Neural cell (in vitro differentiated cells): ENCODE data around the gene HEATR5A. TPM values are rescaled to one million over a fixed set of nuclear protein-coding genes. Genes with fewer than 3 reads are reported as not detected.
"Not testable (repeated sequence)": the region's sequence is repeated elsewhere in the genome, so short reads cannot be mapped to it uniquely, and the experiment has no call there.

Source experiments
- H2AFZ ChIP-seq: fragments of 200-600, 300-800 bp; sonication (generic), shearing (Covaris generic); 2 replicates; pipeline ENCODE4 v1.6.0; 2014; ENCODE audit warnings: low read depth, mild to moderate bottlenecking, antibody characterized with exemption, low read length, moderate library complexity
- H3F3A ChIP-seq: fragments of 200-600 bp; shearing (Covaris generic); 2 replicates; pipeline ENCODE4 v1.6.1; 2016; ENCODE audit warnings: mild to moderate bottlenecking, moderate library complexity, mixed read lengths, antibody characterized with exemption, low read length; ENCODE audit not compliant: insufficient read depth, poor library complexity, severe bottlenecking
- H3K27ac ChIP-seq: fragments of 200-600, 300-800 bp; sonication (generic), shearing (Covaris generic); 2 replicates; pipeline ENCODE4 v1.5.1; 2014; ENCODE audit warnings: mild to moderate bottlenecking, low read length, moderate library complexity
- H3K27me3 ChIP-seq: fragments of 300-800, 200-600 bp; sonication (generic), shearing (Covaris generic); 2 replicates; pipeline ENCODE4 v1.6.0; 2014; ENCODE audit warnings: mild to moderate bottlenecking, low read depth, low read length, moderate library complexity; ENCODE audit not compliant: insufficient read depth
- H3K36me3 ChIP-seq: fragments of 300-800, 200-600 bp; sonication (generic), shearing (Covaris generic); 2 replicates; pipeline ENCODE4 v1.5.1; 2014; ENCODE audit warnings: mild to moderate bottlenecking, antibody characterized with exemption, low read length, moderate library complexity; ENCODE audit not compliant: insufficient read depth
- H3K4me2 ChIP-seq: fragments of 300-800, 200-600 bp; sonication (generic), shearing (Covaris generic); 2 replicates; pipeline ENCODE4 v1.6.0; 2014; ENCODE audit warnings: mild to moderate bottlenecking, low read length
- H3K4me3 ChIP-seq: fragments of 300-800, 200-600 bp; sonication (generic), shearing (Covaris generic); 2 replicates; pipeline ENCODE4 v1.5.1; 2014; ENCODE audit warnings: mild to moderate bottlenecking, low read length, moderate library complexity
- H3K79me2 ChIP-seq: fragments of 200-600 bp; shearing (Covaris generic); replicated peaks from 2 replicates; pipeline ENCODE4 v1.6.0; 2014; ENCODE audit warnings: mild to moderate bottlenecking, low read length, moderate library complexity; ENCODE audit not compliant: insufficient read depth
- H3K9ac ChIP-seq: fragments of 300-800, 200-600 bp; sonication (generic), shearing (Covaris generic); 2 replicates; pipeline ENCODE4 v1.6.1; 2016; ENCODE audit warnings: mild to moderate bottlenecking, low read length, mixed read lengths
- H3K9me2 ChIP-seq: fragments of 200-600 bp; shearing (Covaris generic); 2 replicates; pipeline ENCODE4 v1.6.1; 2016; ENCODE audit warnings: mild to moderate bottlenecking, low read length, mixed read lengths; ENCODE audit not compliant: insufficient read depth
- H3K9me3 ChIP-seq: fragments of 200-600, 300-800 bp; sonication (generic), shearing (Covaris generic); 2 replicates; pipeline ENCODE4 v1.6.1; 2016; ENCODE audit warnings: mild to moderate bottlenecking, mixed run types, low read length, moderate library complexity, mixed read lengths
- H4K20me1 ChIP-seq: fragments of 200-600 bp; shearing (Covaris generic); 2 replicates; pipeline ENCODE4 v1.6.1; 2016; ENCODE audit warnings: mild to moderate bottlenecking, mixed run types; ENCODE audit not compliant: insufficient read depth
- EP300 ChIP-seq: fragments of 450-650 bp; conservative IDR thresholded peaks from 2 replicates; pipeline ENCODE4 v1.6.1; 2014; ENCODE audit warnings: antibody characterized with exemption, mild to moderate bottlenecking, moderate library complexity; ENCODE audit not compliant: poor library complexity, severe bottlenecking
- EZH2 ChIP-seq: fragments of 200-600, 300-800 bp; shearing (Covaris generic), sonication (generic); IDR thresholded peaks from 2 replicates; pipeline ENCODE4 v1.6.1; 2014; ENCODE audit warnings: antibody characterized with exemption, low read length, borderline replicate concordance, mild to moderate bottlenecking; ENCODE audit not compliant: insufficient read depth, poor library complexity, severe bottlenecking
- MXI1 ChIP-seq: fragments of 450-650 bp; conservative IDR thresholded peaks from 2 replicates; pipeline ENCODE4 v1.6.1; 2014; ENCODE audit warnings: antibody characterized with exemption, mild to moderate bottlenecking; ENCODE audit not compliant: poor library complexity, severe bottlenecking
- POLR2AphosphoS5 ChIP-seq: IDR thresholded peaks from 2 replicates; pipeline ENCODE4 v1.6.1; 2012
- RAD21 ChIP-seq: fragments of 450-650 bp; conservative IDR thresholded peaks from 2 replicates; pipeline ENCODE4 v1.6.1; 2014; ENCODE audit warnings: antibody characterized with exemption, mild to moderate bottlenecking, moderate library complexity
- SMC3 ChIP-seq: fragments of 450-650 bp; conservative IDR thresholded peaks from 2 replicates; pipeline ENCODE4 v1.6.1; 2014; ENCODE audit warnings: antibody characterized with exemption, mild to moderate bottlenecking, moderate library complexity; ENCODE audit not compliant: poor library complexity
- TAF1 ChIP-seq: IDR thresholded peaks from 2 replicates; pipeline ENCODE4 v1.6.1; 2012; ENCODE audit warnings: low read depth
- polyA plus RNA-seq: library from polyadenylated mRNA; depleted of rRNA; stranded (reverse); fragments of >200 nt; gene quantifications from 2 replicates; pipeline ENCODE4 v1.2.3, GENCODE V29; 2014
- TF ChIP-seq, protein P1 (sequence below): fragments of 450-650 bp; IDR thresholded peaks from 2 replicates; pipeline ENCODE4 v1.5.1; 2014; ENCODE audit warnings: antibody characterized with exemption, mild to moderate bottlenecking, moderate library complexity; ENCODE audit not compliant: poor library complexity, severe bottlenecking
- TF ChIP-seq, protein P2 (sequence below): IDR thresholded peaks from 2 replicates; pipeline ENCODE4 v1.6.1; 2012; ENCODE audit warnings: borderline replicate concordance

Gene HEATR5A
- polyA plus RNA-seq, 1 donor from 2014 or later = 5.2 TPM

DNA sequence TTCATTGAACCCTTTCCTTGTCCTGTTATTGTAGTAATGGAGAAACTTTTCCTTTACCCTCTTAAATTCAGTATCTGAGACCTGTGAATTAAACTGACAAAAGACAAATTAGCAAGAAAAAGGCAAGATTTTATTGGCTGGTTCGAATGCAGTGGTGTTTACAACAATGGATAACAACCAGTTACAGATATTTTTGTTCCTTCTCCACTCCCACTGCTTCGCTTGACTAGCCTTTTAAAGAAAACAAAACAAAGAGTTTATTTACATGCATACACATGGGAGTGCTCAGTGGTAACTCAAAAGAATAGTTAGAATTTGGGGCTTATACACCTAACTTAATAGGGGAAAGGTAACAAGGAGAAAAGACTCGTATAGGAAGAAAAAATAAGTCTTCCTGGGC, 175.7 kb downstream of the HEATR5A start:
- Histone ChIP-seq H3K9ac (no peak overlapping the region), H3K36me3 (no peaks in the 10 kb centered on the region), H3K4me2 (no peak overlapping the region), H3K9me3 (no peaks in the 10 kb centered on the region), H3K9me2 (no peaks in the 10 kb centered on the region), H3K79me2 (no peaks in the 10 kb centered on the region), H3K4me3 (no peak overlapping the region), H2AFZ (no peak overlapping the region), H3K27me3 (no peaks in the 10 kb centered on the region), H3F3A (no peaks in the 10 kb centered on the region), H3K27ac (no peak overlapping the region), H4K20me1 (no peaks in the 10 kb centered on the region)
- TF ChIP-seq EZH2 = no peak
- no peak for TF ChIP-seq SMC3
- TF ChIP-seq, protein P1, sequence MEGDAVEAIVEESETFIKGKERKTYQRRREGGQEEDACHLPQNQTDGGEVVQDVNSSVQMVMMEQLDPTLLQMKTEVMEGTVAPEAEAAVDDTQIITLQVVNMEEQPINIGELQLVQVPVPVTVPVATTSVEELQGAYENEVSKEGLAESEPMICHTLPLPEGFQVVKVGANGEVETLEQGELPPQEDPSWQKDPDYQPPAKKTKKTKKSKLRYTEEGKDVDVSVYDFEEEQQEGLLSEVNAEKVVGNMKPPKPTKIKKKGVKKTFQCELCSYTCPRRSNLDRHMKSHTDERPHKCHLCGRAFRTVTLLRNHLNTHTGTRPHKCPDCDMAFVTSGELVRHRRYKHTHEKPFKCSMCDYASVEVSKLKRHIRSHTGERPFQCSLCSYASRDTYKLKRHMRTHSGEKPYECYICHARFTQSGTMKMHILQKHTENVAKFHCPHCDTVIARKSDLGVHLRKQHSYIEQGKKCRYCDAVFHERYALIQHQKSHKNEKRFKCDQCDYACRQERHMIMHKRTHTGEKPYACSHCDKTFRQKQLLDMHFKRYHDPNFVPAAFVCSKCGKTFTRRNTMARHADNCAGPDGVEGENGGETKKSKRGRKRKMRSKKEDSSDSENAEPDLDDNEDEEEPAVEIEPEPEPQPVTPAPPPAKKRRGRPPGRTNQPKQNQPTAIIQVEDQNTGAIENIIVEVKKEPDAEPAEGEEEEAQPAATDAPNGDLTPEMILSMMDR = no peak
- TF ChIP-seq, protein P2, sequence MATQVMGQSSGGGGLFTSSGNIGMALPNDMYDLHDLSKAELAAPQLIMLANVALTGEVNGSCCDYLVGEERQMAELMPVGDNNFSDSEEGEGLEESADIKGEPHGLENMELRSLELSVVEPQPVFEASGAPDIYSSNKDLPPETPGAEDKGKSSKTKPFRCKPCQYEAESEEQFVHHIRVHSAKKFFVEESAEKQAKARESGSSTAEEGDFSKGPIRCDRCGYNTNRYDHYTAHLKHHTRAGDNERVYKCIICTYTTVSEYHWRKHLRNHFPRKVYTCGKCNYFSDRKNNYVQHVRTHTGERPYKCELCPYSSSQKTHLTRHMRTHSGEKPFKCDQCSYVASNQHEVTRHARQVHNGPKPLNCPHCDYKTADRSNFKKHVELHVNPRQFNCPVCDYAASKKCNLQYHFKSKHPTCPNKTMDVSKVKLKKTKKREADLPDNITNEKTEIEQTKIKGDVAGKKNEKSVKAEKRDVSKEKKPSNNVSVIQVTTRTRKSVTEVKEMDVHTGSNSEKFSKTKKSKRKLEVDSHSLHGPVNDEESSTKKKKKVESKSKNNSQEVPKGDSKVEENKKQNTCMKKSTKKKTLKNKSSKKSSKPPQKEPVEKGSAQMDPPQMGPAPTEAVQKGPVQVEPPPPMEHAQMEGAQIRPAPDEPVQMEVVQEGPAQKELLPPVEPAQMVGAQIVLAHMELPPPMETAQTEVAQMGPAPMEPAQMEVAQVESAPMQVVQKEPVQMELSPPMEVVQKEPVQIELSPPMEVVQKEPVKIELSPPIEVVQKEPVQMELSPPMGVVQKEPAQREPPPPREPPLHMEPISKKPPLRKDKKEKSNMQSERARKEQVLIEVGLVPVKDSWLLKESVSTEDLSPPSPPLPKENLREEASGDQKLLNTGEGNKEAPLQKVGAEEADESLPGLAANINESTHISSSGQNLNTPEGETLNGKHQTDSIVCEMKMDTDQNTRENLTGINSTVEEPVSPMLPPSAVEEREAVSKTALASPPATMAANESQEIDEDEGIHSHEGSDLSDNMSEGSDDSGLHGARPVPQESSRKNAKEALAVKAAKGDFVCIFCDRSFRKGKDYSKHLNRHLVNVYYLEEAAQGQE = no peak
- TF ChIP-seq TAF1 = no peak
- no peak for TF ChIP-seq EP300
- TF ChIP-seq MXI1 = no peak
- no peak for TF ChIP-seq RAD21
- no peak for TF ChIP-seq POLR2AphosphoS5

DNA sequence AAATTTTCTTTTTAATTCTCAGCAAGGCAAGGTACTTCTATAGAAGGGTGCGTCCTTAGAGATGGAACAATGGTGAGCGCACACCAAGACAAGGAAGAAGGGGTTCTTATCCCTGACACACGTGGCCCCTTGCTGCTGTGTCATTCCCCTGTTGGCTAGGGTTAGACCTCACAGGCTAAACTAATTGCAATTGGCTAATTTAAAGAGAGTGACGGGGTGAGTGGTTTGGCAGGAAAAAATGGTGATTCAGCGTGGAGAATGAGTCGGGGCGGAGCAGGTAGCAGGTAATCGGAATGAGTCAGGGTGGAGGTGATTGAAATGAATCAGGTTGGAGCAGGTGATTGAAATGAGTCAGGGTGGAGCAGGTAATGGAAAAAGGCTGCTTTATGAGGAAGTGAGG, 176.5 kb downstream of the HEATR5A start:
- H3K9me2 ChIP-seq = no peaks in the 10 kb centered on the region
- no peak overlapping the region for H3K4me2 ChIP-seq
- no peak overlapping the region for H3K4me3 ChIP-seq
- TF ChIP-seq SMC3 (no peak), TAF1 (no peak), RAD21 (no peak), MXI1 (no peak), EP300 (no peak), EZH2 (no peak)
- TF ChIP-seq, protein P2 = no peak
- TF ChIP-seq, protein P1 = no peak
- H2AFZ ChIP-seq = no peak overlapping the region
- H3K79me2 ChIP-seq = no peaks in the 10 kb centered on the region
- no peak overlapping the region for H3K9ac ChIP-seq
- H3K9me3 ChIP-seq = no peaks in the 10 kb centered on the region
- H3K36me3 ChIP-seq = no peaks in the 10 kb centered on the region
- H3K27ac ChIP-seq = no peak overlapping the region
- H3K27me3 ChIP-seq = no peaks in the 10 kb centered on the region
- H4K20me1 ChIP-seq = no peaks in the 10 kb centered on the region
- H3F3A ChIP-seq = no peaks in the 10 kb centered on the region

- not testable (repeated sequence) for H3F3A ChIP-seq, H3K4me3 ChIP-seq, H2AFZ ChIP-seq, H3K9me2 ChIP-seq, H3K4me2 ChIP-seq, H3K79me2 ChIP-seq, H3K9ac ChIP-seq, H3K27me3 ChIP-seq, H4K20me1 ChIP-seq, H3K9me3 ChIP-seq, H3K36me3 ChIP-seq, H3K27ac ChIP-seq
Observed at GRCh38 chr14:31242161-31242940, 178.0 kb downstream of the HEATR5A start.
